ENCODE results near the gene SLC16A12.

Gene SLC16A12

DNA sequence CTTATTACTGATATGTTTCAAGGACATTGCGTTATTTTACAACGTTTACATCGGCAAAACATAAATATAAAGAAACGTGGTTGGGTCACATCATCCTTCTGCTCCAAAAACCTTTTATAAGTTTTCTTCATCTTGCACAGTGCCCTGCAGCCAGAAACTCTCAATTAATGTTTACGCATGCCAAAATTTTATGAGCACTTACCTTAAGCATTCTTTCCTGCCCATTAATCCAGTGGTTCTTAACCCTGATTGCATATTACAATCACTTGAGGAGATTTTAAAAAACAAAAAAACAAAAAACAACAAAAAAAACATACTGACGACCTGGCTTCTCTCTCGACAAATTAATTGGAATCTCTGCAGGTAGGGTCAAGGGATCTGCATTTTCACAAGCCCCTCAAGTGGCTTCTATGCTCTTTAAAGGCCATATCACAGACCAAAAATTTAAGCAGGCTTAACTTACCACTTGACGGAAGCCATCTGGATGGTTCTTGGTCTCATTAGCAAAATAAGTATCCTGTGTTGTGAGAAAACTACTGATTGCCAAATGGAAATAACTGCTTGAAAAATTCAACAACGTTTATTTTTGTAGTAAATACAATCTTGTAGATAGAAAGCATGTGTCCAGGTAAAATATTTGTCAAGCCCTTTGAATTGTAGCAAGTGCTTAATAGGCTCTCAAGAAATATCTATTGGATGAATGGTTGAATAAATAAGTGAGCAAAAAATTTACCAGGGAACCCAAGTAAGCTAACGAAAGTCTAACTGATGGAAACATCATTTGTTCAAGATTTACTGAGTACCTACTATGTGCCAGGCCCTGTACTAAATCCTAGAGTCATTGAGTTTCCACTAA lies 30.9 kb upstream of the SLC16A12 start:
- no peak for TF ChIP-seq TAF1 (IDR thresholded peaks at IDR 0.05; ENCODE audit: borderline replicate concordance, insufficient read depth, low read length)
- TF ChIP-seq POLR2AphosphoS5 (IDR thresholded peaks at IDR 0.05; ENCODE audit: low read depth, low read length) = no peak
- TF ChIP-seq SIN3A (IDR thresholded peaks at IDR 0.05; ENCODE audit: borderline replicate concordance, insufficient read depth, low read length) = no peak
- TF ChIP-seq, protein P1, sequence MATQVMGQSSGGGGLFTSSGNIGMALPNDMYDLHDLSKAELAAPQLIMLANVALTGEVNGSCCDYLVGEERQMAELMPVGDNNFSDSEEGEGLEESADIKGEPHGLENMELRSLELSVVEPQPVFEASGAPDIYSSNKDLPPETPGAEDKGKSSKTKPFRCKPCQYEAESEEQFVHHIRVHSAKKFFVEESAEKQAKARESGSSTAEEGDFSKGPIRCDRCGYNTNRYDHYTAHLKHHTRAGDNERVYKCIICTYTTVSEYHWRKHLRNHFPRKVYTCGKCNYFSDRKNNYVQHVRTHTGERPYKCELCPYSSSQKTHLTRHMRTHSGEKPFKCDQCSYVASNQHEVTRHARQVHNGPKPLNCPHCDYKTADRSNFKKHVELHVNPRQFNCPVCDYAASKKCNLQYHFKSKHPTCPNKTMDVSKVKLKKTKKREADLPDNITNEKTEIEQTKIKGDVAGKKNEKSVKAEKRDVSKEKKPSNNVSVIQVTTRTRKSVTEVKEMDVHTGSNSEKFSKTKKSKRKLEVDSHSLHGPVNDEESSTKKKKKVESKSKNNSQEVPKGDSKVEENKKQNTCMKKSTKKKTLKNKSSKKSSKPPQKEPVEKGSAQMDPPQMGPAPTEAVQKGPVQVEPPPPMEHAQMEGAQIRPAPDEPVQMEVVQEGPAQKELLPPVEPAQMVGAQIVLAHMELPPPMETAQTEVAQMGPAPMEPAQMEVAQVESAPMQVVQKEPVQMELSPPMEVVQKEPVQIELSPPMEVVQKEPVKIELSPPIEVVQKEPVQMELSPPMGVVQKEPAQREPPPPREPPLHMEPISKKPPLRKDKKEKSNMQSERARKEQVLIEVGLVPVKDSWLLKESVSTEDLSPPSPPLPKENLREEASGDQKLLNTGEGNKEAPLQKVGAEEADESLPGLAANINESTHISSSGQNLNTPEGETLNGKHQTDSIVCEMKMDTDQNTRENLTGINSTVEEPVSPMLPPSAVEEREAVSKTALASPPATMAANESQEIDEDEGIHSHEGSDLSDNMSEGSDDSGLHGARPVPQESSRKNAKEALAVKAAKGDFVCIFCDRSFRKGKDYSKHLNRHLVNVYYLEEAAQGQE (IDR thresholded peaks at IDR 0.05; ENCODE audit: insufficient read depth in 1 of 2, low read depth in 2 of 2, low read length in 2 of 2) = no peak
- TF ChIP-seq FOXP2 (optimal IDR thresholded peaks at IDR 0.05; ENCODE audit: borderline replicate concordance, extremely low read depth, extremely low read length, insufficient read depth) = no peak

DNA sequence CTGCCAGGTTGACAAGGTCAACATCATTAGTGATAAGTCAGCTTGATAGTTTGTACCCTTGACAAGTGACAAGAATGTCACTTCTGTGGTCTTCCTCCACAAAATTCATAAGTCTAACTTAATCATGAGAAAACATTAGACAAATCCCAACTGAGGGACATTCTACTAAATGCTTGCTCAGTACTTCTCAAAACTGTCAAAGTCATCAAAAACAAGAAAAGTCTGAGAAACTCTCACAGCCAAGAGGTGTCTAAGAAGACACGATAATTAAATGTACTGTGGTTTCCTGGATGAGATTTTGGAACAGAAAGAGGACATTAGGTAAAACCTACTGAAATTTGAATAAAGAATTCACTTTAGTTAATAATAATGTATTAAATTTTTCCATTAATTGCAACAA lies 29.8 kb upstream of the SLC16A12 start:
- TF ChIP-seq, protein P1 (IDR thresholded peaks at IDR 0.05; ENCODE audit: insufficient read depth in 1 of 2, low read depth in 2 of 2, low read length in 2 of 2) = no peak
- TF ChIP-seq POLR2AphosphoS5 (IDR thresholded peaks at IDR 0.05; ENCODE audit: low read depth, low read length) (no peak), FOXP2 (optimal IDR thresholded peaks at IDR 0.05; ENCODE audit: borderline replicate concordance, extremely low read depth, extremely low read length, insufficient read depth) (no peak), SIN3A (IDR thresholded peaks at IDR 0.05; ENCODE audit: borderline replicate concordance, insufficient read depth, low read length) (no peak), TAF1 (IDR thresholded peaks at IDR 0.05; ENCODE audit: borderline replicate concordance, insufficient read depth, low read length) (no peak)

DNA sequence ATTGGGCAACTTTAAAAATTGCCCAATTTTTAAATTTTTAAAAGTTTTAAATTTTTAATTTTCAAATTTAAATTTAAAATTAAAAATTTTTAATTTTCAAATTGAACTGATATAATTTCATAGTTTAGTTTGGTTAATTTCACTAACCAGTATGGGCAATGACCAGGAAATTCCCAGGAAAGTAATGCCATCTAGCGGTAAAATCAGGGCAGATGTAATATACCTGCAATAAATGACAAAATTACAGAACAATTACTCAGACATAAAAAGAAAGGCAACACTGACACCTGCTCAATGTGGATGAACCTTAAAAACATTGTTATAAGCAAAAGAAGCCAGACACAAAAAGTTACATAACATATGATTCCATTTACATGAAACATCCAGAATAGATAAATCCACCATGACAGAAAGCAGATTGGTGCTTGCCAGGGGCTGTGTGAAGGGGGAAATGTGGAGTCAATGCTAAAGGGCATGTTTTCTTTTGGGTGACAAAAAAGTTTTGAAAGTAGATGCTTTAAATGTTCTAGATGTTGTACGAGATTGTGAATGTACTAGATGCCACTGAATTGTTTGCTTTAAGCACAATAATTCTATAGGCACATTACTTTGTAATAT lies 28.6 kb upstream of the SLC16A12 start:
- TF ChIP-seq TAF1 (IDR thresholded peaks at IDR 0.05; ENCODE audit: borderline replicate concordance, insufficient read depth, low read length) (no peak), POLR2AphosphoS5 (IDR thresholded peaks at IDR 0.05; ENCODE audit: low read depth, low read length) (no peak), FOXP2 (optimal IDR thresholded peaks at IDR 0.05; ENCODE audit: borderline replicate concordance, extremely low read depth, extremely low read length, insufficient read depth) (no peak), SIN3A (IDR thresholded peaks at IDR 0.05; ENCODE audit: borderline replicate concordance, insufficient read depth, low read length) (no peak)
- TF ChIP-seq, protein P1 (IDR thresholded peaks at IDR 0.05; ENCODE audit: insufficient read depth in 1 of 2, low read depth in 2 of 2, low read length in 2 of 2) = no peak

DNA sequence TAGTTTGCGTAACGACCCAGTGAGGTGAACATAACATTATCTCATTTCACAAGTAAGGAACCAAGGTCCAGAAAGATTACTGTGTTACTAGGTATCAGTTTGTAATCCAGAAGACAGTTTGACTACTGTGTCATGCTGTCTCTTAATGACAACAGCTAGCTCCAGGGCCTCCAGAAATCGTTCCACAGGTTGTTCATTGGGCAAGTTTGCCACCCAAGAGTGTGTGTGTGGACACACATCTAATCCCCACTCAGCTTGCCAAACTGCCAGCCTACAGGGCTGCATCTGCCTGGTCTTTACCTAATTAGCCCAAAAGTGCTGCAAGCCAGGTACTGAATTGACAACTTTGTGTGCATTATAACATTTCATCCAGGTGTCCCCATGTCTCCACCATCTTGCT lies 27.9 kb upstream of the SLC16A12 start:
- TF ChIP-seq POLR2AphosphoS5 (IDR thresholded peaks at IDR 0.05; ENCODE audit: low read depth, low read length) (no peak), SIN3A (IDR thresholded peaks at IDR 0.05; ENCODE audit: borderline replicate concordance, insufficient read depth, low read length) (no peak), TAF1 (IDR thresholded peaks at IDR 0.05; ENCODE audit: borderline replicate concordance, insufficient read depth, low read length) (no peak), FOXP2 (optimal IDR thresholded peaks at IDR 0.05; ENCODE audit: borderline replicate concordance, extremely low read depth, extremely low read length, insufficient read depth) (no peak)
- TF ChIP-seq, protein P1 (IDR thresholded peaks at IDR 0.05; ENCODE audit: insufficient read depth in 1 of 2, low read depth in 2 of 2, low read length in 2 of 2) = no peak

Measured in PFSK-1 (cell line).